NCI-H187 (cell line): ENCODE data around the gene FAM120A.
A peak's percentile ranks its signal among the peaks of the same experiment; 100 is the strongest.

Experiments used
- DNase-seq, 2 experiments: peaks; one replicate each; lab custom pipeline; 2025; lab: John Stamatoyannopoulos, UW

Gene FAM120A

DNA sequence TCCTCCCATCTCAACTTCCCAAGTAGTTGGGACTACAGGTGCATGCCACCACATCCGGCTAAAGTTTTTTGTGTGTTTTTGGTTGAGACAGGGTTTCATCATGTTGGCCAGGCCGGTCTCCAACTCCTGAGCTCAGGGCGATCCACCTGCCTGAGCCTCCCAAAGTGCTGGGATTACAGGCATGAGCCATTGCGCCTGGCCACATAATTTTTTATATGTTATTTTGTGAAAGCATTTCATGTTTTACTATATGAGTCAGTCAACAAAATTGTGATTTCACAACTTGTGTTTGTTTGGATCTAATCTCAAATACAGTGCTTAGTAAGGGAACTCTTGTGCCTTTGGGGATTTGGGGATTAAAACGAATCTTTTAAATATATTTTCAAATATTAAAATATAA lies 21.9 kb downstream of the FAM120A start:
- no peak for DNase-seq

DNA sequence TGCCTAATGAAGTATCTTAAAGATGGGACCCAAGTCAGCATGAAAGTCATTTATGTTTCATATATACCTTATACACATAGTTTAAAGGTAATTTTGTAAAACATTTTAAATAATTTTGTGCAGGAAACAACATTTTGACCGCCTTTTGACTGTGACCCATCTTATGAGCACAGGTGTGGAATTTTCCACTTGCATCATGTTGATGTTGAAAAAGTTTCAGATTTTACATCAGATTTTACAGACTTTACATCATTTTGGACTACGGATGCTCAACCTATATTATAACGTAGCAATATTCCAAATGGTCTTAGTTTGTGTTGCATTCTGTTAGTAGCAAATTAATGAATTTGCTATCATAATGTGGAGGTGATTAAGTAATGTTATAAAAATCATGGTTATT lies 23.6 kb downstream of the FAM120A start:
- DNase-seq = no peak

DNA sequence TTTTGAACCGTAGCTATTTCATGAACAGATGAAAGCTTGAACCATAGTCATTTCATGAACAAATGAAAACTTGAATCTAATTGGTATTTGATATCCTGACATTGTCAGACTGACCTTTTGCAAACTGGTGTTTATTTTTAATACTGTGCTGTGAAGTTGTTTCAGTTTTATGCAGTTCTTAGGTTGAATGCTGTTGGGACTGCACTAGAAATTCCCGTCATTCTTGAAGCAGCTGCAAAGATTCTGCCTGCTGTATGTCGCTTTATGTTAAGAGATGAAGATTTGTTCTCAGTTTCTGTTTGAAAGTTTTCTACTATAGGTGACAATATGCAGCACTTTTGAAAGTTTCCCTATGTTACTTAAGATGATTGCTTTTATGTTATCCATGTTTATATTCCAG lies 24.4 kb downstream of the FAM120A start:
- DNase-seq = no peak

DNA sequence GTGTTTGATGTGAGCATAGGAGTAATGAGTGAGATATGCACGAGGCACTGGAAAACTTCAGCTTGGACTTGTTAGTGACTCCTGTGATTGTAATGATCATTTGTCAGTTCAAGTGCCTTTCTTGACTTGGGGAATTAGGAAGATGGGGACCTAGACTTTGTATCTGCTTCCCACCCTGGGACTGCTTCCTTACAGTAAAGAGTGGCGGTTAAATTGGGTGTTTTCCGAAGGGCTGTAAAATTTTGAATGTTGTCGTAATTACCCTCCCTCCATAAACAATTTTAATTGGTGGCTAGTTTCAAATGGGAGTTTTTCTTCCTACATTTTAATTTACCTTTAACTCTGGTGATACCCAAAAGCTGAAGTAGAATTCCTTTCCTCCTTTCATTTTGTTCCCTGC lies 25.4 kb downstream of the FAM120A start:
- no peak for DNase-seq

DNA sequence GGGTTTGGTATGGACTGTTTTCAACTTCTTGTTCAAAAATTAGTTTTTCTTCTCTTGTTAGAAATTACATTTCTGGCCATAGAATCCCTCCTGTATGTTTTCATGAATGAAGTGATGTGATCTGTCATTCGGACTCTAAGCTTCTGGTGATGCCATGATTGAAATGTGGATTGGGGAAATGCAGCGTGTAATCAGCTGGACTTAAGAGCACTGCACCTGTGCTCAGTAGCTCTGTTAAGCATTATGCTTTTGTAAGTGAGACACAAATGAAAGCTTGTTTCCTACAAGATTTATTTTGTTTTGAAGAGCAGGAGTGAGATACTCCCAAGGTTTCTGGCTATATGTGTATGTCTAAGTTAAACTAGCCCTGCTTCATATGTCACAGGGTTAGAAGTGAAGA lies 25.9 kb downstream of the FAM120A start:
- DNase-seq = peak in 1 of 2 experiments; percentile 0

- DNase-seq = no peak
These were observed 28.2 kb downstream of the FAM120A start for GRCh38 chr9:93479726-93480125.

DNA sequence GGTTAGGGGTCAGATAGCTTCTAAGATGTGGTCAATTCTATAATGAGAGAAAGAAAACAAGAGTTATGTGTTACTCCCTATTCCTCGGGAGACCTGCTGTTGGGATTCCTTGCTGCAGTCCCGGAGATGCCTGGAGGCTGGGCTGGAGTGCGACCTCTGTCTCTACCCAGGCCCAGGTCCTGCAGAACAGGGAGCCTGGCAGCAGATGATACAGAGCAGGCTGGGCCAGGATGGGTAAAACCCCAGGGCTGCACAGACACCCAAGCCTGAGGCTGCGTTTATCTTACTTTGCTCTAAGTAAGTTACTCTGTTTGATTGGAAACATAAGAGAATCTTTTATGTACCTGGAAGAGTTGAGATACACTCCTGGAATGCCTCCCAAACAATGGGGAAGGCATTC lies 28.8 kb downstream of the FAM120A start:
- no peak for DNase-seq

GRCh38 chr9:93480728-93481324 lies 29.3 kb downstream of the FAM120A start:
- no peak for DNase-seq

GRCh38 chr9:93483497-93483896 lies 32.0 kb downstream of the FAM120A start:
- DNase-seq = no peak

GRCh38 chr9:93486268-93486667 lies 34.8 kb downstream of the FAM120A start:
- DNase-seq = no peak

GRCh38 chr9:93488244-93488643 lies 36.8 kb downstream of the FAM120A start:
- DNase-seq = no peak

DNA sequence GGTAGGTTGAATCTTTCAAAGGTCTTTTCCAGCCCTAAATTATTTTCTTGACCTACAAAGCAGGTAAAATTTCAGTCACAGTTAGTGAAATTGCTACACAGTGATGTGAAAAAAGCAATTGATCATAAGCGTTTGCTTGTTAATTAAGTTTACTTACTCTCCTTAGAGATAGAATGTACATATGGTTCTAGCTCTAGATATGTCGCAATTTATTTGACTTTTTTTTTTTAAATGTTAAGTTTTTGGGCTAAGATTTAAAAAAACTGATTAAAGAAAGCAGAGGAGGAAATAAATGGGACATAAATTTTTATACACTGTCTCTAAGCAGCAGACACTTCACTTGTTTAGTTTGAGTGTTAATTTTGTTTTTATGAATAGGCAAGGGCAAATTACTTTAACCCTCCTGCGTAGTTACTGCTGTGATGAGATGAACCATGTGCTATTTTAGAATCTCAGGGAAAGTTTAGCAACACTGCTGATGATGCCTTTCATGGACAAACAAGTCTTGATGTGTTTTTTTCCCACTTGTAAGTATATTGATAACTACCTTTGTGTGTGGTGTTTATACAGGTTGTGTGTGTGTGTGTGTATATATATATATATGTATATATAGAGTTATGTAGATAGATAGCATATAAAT lies 40.2 kb downstream of the FAM120A start:
- no peak for DNase-seq

DNA sequence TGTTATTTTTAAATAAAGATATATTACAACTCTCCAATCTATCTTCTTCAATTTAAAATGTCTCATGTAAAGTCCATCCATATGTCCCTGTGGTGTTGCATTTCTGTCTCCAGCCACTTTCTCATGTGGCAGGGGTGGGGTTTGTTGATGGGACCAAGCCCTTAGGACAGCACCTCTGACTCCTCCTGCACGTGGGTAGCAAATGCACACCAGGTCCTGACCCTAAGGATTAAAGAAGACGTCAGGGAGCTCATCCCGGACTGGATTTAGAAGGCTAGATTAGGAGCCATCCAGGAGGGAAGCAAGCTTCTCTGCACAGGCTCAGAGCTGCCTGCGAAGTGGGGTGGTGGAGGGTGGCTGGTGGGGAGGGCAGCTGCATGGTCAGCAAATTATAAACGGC lies 40.8 kb downstream of the FAM120A start:
- no peak for DNase-seq

DNA sequence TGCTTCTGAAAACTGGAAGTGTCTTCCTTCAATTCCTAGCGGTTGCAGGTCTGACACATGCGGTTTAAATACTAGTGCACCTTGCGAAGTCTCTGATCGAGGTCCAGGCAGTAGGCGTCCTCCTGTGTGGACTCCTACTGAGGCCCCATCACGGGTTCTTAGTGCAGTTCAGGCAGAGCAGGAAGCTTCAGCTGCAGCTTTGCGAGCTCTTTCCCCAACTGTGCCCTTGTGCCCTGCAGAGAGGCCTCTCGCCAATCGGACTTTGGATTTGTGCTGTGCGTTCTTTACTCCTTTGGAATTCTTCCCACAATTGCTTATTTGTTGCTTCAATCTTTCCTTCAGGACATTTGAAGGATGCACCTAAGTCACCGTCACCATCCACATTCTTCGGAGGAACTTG lies 42.5 kb downstream of the FAM120A start:
- no peak for DNase-seq

- no peak for DNase-seq
These were observed 44.8 kb downstream of the FAM120A start for GRCh38 chr9:93496285-93496684.

DNA sequence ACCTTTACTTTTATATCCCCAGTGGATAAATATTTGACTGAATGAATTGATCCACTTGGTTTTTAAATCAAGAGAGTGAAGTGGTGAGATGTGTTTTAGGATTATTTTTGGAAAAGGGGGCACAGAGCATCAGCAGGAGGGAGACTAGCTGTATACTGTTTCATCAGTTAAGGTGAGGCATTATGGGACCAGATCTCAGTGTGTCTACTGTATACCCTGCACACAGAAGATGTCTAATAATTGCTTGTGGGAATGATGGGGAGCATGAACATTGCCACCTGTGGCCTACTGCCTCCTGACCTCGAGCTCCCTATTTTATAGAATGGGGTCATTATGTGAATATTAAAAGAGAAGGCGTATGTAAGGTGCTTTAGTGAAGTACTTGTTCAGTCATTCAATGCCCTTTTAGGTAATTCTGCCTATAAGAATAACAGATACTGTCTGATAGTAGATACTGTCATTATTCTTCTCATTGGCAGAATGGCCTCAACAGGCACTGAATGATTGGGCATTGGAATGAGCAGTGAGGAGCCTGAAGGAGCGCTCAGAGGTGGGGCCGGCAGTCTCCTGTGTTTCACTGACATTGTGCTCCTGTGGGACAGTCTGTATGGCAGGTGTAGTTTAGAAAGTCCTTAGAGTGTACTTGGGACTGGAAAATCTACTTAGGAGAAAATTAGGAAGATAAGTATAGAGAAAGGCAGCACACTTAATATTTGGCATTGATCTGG lies 49.2 kb downstream of the FAM120A start:
- no peak for DNase-seq

DNA sequence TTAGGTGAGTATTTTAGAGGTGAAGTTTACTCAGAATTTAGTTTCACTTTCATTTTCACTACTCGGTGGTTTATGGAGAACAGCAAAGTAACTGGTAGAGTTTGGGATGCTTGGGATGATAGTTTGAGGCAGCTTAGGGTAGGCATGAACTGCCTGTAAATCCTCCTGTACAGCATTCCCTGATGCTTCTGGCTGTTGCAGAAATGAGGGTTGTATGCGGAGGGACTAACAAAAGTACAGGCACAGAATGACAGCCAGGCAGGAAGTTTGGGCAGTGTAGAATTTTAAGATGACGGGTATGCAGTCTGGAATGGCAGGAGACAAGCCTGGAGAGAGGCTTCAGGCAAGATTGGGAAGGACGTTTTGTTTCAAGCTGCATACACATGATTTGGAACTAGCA lies 49.9 kb downstream of the FAM120A start:
- no peak for DNase-seq

- no peak for DNase-seq
These were observed 51.9 kb downstream of the FAM120A start for GRCh38 chr9:93503381-93503780.

- no peak for DNase-seq
These were observed 54.2 kb downstream of the FAM120A start for GRCh38 chr9:93505541-93506132.

DNA sequence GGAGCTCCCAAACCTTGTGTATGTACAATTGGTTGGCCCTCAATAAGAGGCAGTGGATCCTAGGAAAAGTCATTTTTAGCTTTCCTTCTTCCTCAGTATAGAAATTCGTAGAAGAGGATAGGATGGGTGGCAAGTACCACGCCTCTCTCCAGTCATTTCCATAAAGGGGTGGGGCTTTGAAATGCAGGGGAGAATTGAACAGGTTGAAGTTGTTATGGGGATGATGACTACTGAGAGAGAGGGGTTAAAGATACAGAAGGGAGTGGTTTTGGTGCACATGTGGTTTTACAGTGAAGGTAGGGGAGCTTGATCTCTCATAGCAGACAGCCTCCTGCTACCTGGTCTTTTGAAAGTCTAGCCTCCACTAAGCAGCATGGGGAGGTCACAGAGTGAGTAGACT lies 56.3 kb downstream of the FAM120A start:
- DNase-seq = no peak

GRCh38 chr9:93508207-93508606 lies 56.7 kb downstream of the FAM120A start:
- no peak for DNase-seq

GRCh38 chr9:93509084-93509483 lies 57.6 kb downstream of the FAM120A start:
- no peak for DNase-seq

DNA sequence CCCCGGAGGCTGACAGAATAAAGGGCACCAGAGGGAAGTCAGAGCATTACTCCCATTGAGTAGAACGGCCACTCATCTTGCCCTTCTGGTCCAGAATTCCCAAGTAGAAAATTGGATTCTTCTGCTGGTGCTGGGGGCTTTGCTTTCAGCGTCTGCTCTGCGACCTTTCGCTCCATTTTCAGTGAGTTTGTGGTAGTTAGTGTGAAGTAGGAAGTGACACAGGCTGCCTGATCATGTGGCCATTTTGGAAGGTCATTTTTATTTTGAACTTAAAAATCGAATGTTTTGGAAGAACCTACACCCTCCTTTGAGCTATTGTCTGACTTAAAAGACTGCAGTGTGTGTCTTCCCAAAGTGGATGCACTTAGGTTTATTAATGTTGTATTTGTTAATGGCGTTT lies 58.6 kb downstream of the FAM120A start:
- DNase-seq = no peak
